HepG2 (cell line): ENCODE results near the gene NOC4L. TPM values are rescaled to one million over a fixed set of nuclear protein-coding genes. Genes with fewer than 3 reads are reported as not detected.

ENCODE experiments used
- AFF4 ChIP-seq: sonication (generic); formaldehyde crosslinking; IDR thresholded peaks from 2 replicates; pipeline ENCODE4 v1.4.0; 2020; ENCODE audit warnings: missing genetic modification reagents
- ATAD3A ChIP-seq: sonication (generic); formaldehyde crosslinking; IDR thresholded peaks from 2 replicates; pipeline ENCODE4 v1.4.0; 2020; ENCODE audit warnings: missing genetic modification reagents
- BRD4 ChIP-seq: sonication (generic); formaldehyde crosslinking; IDR thresholded peaks from 2 replicates; pipeline ENCODE4 v1.4.0; 2020; ENCODE audit warnings: missing genetic modification reagents
- CHCHD3 ChIP-seq: sonication (generic); formaldehyde crosslinking; IDR thresholded peaks from 2 replicates; pipeline ENCODE4 v1.8.0; 2022; ENCODE audit warnings: mild to moderate bottlenecking, missing genetic modification reagents, moderate library complexity
- E2F1 ChIP-seq: sonication (generic); formaldehyde crosslinking; IDR thresholded peaks from 2 replicates; pipeline ENCODE4 v1.5.0; 2020; ENCODE audit warnings: missing genetic modification reagents
- E2F2 ChIP-seq: sonication (generic); formaldehyde crosslinking; IDR thresholded peaks from 2 replicates; pipeline ENCODE4 v1.4.0; 2020; ENCODE audit warnings: missing genetic modification reagents, borderline replicate concordance
- GTF3A ChIP-seq: sonication (generic); formaldehyde crosslinking; conservative IDR thresholded peaks from 2 replicates; pipeline ENCODE4 v1.4.0; 2020; ENCODE audit warnings: mild to moderate bottlenecking, missing genetic modification reagents
- MXD3 ChIP-seq: IDR thresholded peaks from 2 replicates; pipeline ENCODE4 v1.6.1; 2016; ENCODE audit warnings: mild to moderate bottlenecking, missing biosample characterization, missing genetic modification reagents
- NFKBIZ ChIP-seq: IDR thresholded peaks from 2 replicates; pipeline ENCODE4 v1.6.1; 2018; ENCODE audit warnings: missing genetic modification reagents, missing compliant biosample characterization
- ONECUT2 ChIP-seq: sonication (generic); formaldehyde crosslinking; IDR thresholded peaks from 2 replicates; pipeline ENCODE4 v1.4.0; 2020; ENCODE audit warnings: missing genetic modification reagents
- PCBP1 ChIP-seq: fragments of 200-400 bp; formaldehyde crosslinking; IDR thresholded peaks from 2 replicates; pipeline ENCODE4 v1.6.1; 2017; ENCODE audit warnings: mild to moderate bottlenecking, low read depth, low read length, borderline replicate concordance
- TARDBP ChIP-seq: sonication (generic); formaldehyde crosslinking; IDR thresholded peaks from 2 replicates; pipeline ENCODE4 v1.8.0; 2022; ENCODE audit warnings: mild to moderate bottlenecking, missing genetic modification reagents
- YEATS2 ChIP-seq: sonication (generic); formaldehyde crosslinking; IDR thresholded peaks from 2 replicates; pipeline ENCODE4 v1.4.0; 2020; ENCODE audit warnings: missing genetic modification reagents, borderline replicate concordance
- ZFX ChIP-seq: sonication (generic); formaldehyde crosslinking; IDR thresholded peaks from 2 replicates; pipeline ENCODE4 v1.4.0; 2020; ENCODE audit warnings: mild to moderate bottlenecking, low read depth, missing genetic modification reagents, moderate library complexity
- ZNF263 ChIP-seq: sonication (generic); formaldehyde crosslinking; IDR thresholded peaks from 2 replicates; pipeline ENCODE4 v1.4.0; 2020; ENCODE audit warnings: missing genetic modification reagents
- ZNF639 ChIP-seq: conservative IDR thresholded peaks from 2 replicates; pipeline ENCODE4 v1.6.1; 2018; ENCODE audit warnings: missing genetic modification reagents
- ZNF687 ChIP-seq: sonication (generic); formaldehyde crosslinking; IDR thresholded peaks from 2 replicates; pipeline ENCODE4 v1.5.1; 2020; ENCODE audit warnings: mild to moderate bottlenecking, missing genetic modification reagents, moderate library complexity
- polyA plus RNA-seq, 8 experiments: library from polyadenylated mRNA; depleted of rRNA in 3 of 8; stranded (reverse) in 7 of 8; unstranded in 1 of 8; fragments of >200 nt; fragmentation: Illumina TruSeq in 4 of 8; extraction: Trizol in 4 of 8; gene quantifications; 2 replicates each; pipeline versions ENCODE4 v1.2.1 to v1.2.3, GENCODE V29; 2011 to 2016; ENCODE audit warnings: low read depth in 4 of 8, missing spikeins in 1 of 8, mixed read lengths in 1 of 8; ENCODE audit not compliant: insufficient read depth in 1 of 8
- total RNA-seq, 5 experiments: library from RNA; depleted of rRNA; stranded (reverse); fragments of >200 nt; fragmentation: Illumina TruSeq; extraction: Trizol; gene quantifications; 2 replicates each; pipeline ENCODE4 v1.2.3, GENCODE V29; 2016; ENCODE audit warnings: low read depth in 1 of 5

Gene NOC4L
- total and polyA plus RNA-seq, 2 of the 13 experiments (the other 11 are each of a cell fraction or from before 2014, with no cell fraction given), result 4.3 to 14.6 TPM

GRCh38 chr12:132144115-132144809, at the start of gene NOC4L, which contains the start of gene DDX51 (continued):
- no peak for TF ChIP-seq CHCHD3 (CRISPR knock-in tag)
- peak; percentile 84; the same call in 1 of the 2 replicates for TF ChIP-seq NFKBIZ (CRISPR knock-in tag)
- peak; percentile 88; the same call in 1 of the 2 replicates for TF ChIP-seq TARDBP (CRISPR knock-in tag)
- TF ChIP-seq E2F2, result peak; percentile 95
- peak; percentile 59; the same call in 1 of the 2 replicates for TF ChIP-seq ZNF263 (CRISPR knock-in tag)
- TF ChIP-seq BRD4 (CRISPR knock-in tag), result peak; percentile 49; the same call in 1 of the 2 replicates
- no peak for TF ChIP-seq PCBP1
- TF ChIP-seq MXD3 (CRISPR knock-in tag), result peak; percentile 66
- TF ChIP-seq ONECUT2 (CRISPR knock-in tag), result no peak
- peak; percentile 90 for TF ChIP-seq ZNF639 (CRISPR knock-in tag)
- peak; percentile 96 for TF ChIP-seq YEATS2 (CRISPR knock-in tag)
- TF ChIP-seq GTF3A, result peak; percentile 84; the same call in 1 of the 2 replicates
- TF ChIP-seq ZFX, result peak; percentile 86
- TF ChIP-seq ZNF687, result peak; percentile 75
- 0 out of 2 replicates have a peak, but pooled peaks have one; percentile 70 for TF ChIP-seq ATAD3A (CRISPR knock-in tag)
- TF ChIP-seq E2F1 (CRISPR knock-in tag), result peak; percentile 68
- no peak for TF ChIP-seq AFF4 (CRISPR knock-in tag)
